OCI-LY3 (cell line): Measurements from ENCODE around the gene AMT.

Source experiments
- H2AFZ ChIP-seq: fragments of 200-600, 300-600 bp; shearing (Covaris generic); 2 replicates; pipeline ENCODE4 v1.6.0; 2014; ENCODE audit warnings: antibody characterized with exemption, low read depth, low read length
- H3K27ac ChIP-seq: fragments of 200-600, 300-600 bp; sonication (generic); 2 replicates; pipeline ENCODE4 v1.5.1; 2014; ENCODE audit warnings: mild to moderate bottlenecking, low read length, moderate library complexity, mixed read lengths
- H3K27me3 ChIP-seq: fragments of 200-600, 300-600 bp; sonication (generic); 2 replicates; pipeline ENCODE4 v1.6.1; 2014; ENCODE audit warnings: low read depth, low read length, mixed read lengths
- H3K36me3 ChIP-seq: fragments of 200-600, 300-600 bp; sonication (generic); replicated peaks from 2 replicates; pipeline ENCODE3; 2014; ENCODE audit warnings: low read depth, low read length, mixed read lengths
- H3K4me1 ChIP-seq: fragments of 300-600, 200-600 bp; sonication (generic); 2 replicates; pipeline ENCODE4 v1.6.1; 2014; ENCODE audit warnings: low read length, mixed read lengths
- H3K4me2 ChIP-seq: fragments of 200-600, 300-600 bp; sonication (generic); 2 replicates; pipeline ENCODE4 v1.6.1; 2014; ENCODE audit warnings: low read length, mixed read lengths
- H3K4me3 ChIP-seq: fragments of 300-600, 200-600 bp; sonication (generic); 2 replicates; pipeline ENCODE4 v1.5.1; 2014; ENCODE audit warnings: antibody characterized with exemption, mild to moderate bottlenecking, low read length, moderate library complexity
- H3K79me2 ChIP-seq: fragments of 300-600, 200-600 bp; shearing (Covaris generic); 2 replicates; pipeline ENCODE4 v1.6.1; 2014; ENCODE audit warnings: mild to moderate bottlenecking, low read length, mixed read lengths
- H3K9ac ChIP-seq: fragments of 300-600, 200-600 bp; shearing (Covaris generic); 2 replicates; pipeline ENCODE4 v1.6.0; 2014; ENCODE audit warnings: mild to moderate bottlenecking, low read length, moderate library complexity
- H3K9me3 ChIP-seq: fragments of 200-600, 300-600 bp; shearing (Covaris generic); 2 replicates; pipeline ENCODE4 v1.6.1; 2014; ENCODE audit warnings: low read length, mixed read lengths; ENCODE audit not compliant: insufficient read depth
- H4K20me1 ChIP-seq: fragments of 200-600, 300-600 bp; sonication (generic); 2 replicates; pipeline ENCODE4 v1.6.1; 2016; ENCODE audit warnings: low read length, mixed read lengths; ENCODE audit not compliant: insufficient read depth
- EZH2phosphoT487 ChIP-seq: fragments of 200-600 bp; shearing (Covaris generic); IDR thresholded peaks from 2 replicates; pipeline ENCODE4 v1.6.1; 2018; ENCODE audit warnings: antibody characterized with exemption, mixed run types, low read depth
- TF ChIP-seq, protein P1 (sequence below): fragments of 200-600, 300-600 bp; sonication (generic); IDR thresholded peaks from 2 replicates; pipeline ENCODE4 v1.5.1; 2014; ENCODE audit warnings: antibody characterized with exemption, low read length, low read depth

AMT gene

GRCh38 chr3:49414753-49415152, 7.5 kb downstream of the AMT start:
- Histone ChIP-seq H3K4me2 (no peak overlapping the region), H3K36me3 (peaks cover 7% of the 10 kb centered on the region), H3K9ac (no peak overlapping the region), H3K79me2 (peaks cover 35% of the 10 kb centered on the region), H3K4me3 (no peak overlapping the region), H3K9me3 (no peaks in the 10 kb centered on the region), H3K4me1 (peaks cover 24% of the 10 kb centered on the region), H4K20me1 (peaks cover 15% of the 10 kb centered on the region), H2AFZ (no peak overlapping the region), H3K27ac (no peak overlapping the region), H3K27me3 (no peaks in the 10 kb centered on the region)
- TF ChIP-seq, protein P1, sequence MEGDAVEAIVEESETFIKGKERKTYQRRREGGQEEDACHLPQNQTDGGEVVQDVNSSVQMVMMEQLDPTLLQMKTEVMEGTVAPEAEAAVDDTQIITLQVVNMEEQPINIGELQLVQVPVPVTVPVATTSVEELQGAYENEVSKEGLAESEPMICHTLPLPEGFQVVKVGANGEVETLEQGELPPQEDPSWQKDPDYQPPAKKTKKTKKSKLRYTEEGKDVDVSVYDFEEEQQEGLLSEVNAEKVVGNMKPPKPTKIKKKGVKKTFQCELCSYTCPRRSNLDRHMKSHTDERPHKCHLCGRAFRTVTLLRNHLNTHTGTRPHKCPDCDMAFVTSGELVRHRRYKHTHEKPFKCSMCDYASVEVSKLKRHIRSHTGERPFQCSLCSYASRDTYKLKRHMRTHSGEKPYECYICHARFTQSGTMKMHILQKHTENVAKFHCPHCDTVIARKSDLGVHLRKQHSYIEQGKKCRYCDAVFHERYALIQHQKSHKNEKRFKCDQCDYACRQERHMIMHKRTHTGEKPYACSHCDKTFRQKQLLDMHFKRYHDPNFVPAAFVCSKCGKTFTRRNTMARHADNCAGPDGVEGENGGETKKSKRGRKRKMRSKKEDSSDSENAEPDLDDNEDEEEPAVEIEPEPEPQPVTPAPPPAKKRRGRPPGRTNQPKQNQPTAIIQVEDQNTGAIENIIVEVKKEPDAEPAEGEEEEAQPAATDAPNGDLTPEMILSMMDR: no peak
- no peak for TF ChIP-seq EZH2phosphoT487

DNA sequence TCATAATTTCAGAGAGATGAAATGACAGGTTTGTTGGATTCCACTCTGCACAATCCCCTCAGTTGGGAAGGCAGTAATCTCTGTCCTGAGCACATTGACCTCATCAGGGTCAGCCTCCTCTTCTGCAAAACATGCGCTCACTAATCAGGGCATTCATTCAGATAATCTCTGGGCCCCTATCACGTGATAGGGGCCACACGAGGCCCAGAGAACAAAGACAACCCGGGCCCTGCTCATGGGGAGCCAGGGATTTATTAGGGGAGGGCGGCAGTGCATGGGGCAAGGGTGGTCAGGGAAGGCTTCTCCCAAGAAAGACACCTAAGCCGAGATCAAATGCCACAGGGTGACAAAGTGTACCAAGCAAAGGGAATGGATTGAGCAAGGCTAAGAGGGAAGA, 8.9 kb downstream of the AMT start:
- Histone ChIP-seq H3K9me3 (no peaks in the 10 kb centered on the region), H4K20me1 (peaks cover 29% of the 10 kb centered on the region), H3K27me3 (no peaks in the 10 kb centered on the region), H3K27ac (no peak overlapping the region), H3K9ac (peak overlapping the region; percentile 93; the same call in 1 of the 2 replicates), H3K4me3 (peak overlapping the region; percentile 87), H3K36me3 (peaks cover 7% of the 10 kb centered on the region), H3K4me2 (peak overlapping the region; percentile 96), H3K4me1 (peaks cover 30% of the 10 kb centered on the region), H3K79me2 (peaks cover 49% of the 10 kb centered on the region), H2AFZ (no peak overlapping the region)
- TF ChIP-seq, protein P1: no peak
- TF ChIP-seq EZH2phosphoT487: no peak

GRCh38 chr3:49412632-49413337, 9.5 kb downstream of the AMT start:
- peaks cover 55% of the 10 kb centered on the region for H3K79me2 ChIP-seq

GRCh38 chr3:49411968-49412631, 10.2 kb downstream of the AMT start, which contains the start of the genes RHOA and TCTA:
TSS of gene RHOA (minus strand) at chr3:49411976. CDS start at chr3:49375589, 36,387 bp downstream.
TSS of gene TCTA (plus strand) at chr3:49412423. CDS start at chr3:49412427, 4 bp downstream.
- peak within 1 kb of the TSS; percentile 69; the same call in 1 of the 2 replicates for H2AFZ ChIP-seq
- H3K36me3 ChIP-seq: peaks cover 7% of the 10 kb centered on the region
- TF ChIP-seq EZH2phosphoT487: no peak
- TF ChIP-seq, protein P1: no peak
- peak within 1 kb of the TSS; percentile 96 for H3K4me2 ChIP-seq
- peaks cover 30% of the 10 kb centered on the region for H3K4me1 ChIP-seq
- no peaks in the 10 kb centered on the region for H3K9me3 ChIP-seq
- H3K79me2 ChIP-seq: peaks cover 61% of the 10 kb centered on the region
- H3K27ac ChIP-seq: peak within 1 kb of the TSS; percentile 71
- peaks cover 41% of the 10 kb centered on the region for H4K20me1 ChIP-seq
- H3K9ac ChIP-seq: peak within 1 kb of the TSS; percentile 93
- no peaks in the 10 kb centered on the region for H3K27me3 ChIP-seq
- H3K4me3 ChIP-seq: peak within 1 kb of the TSS; percentile 87

More at GRCh38 chr3:49412632-49413337, 9.5 kb downstream of the AMT start:
- TF ChIP-seq, protein P1: no peak
- H3K27me3 ChIP-seq: no peaks in the 10 kb centered on the region
- no peaks in the 10 kb centered on the region for H3K9me3 ChIP-seq
- peak overlapping the region; percentile 96 for H3K4me2 ChIP-seq
- H2AFZ ChIP-seq: peak overlapping the region; percentile 69; the same call in 1 of the 2 replicates
- peak overlapping the region; percentile 87 for H3K4me3 ChIP-seq
- peak overlapping the region; percentile 71 for H3K27ac ChIP-seq
- peaks cover 7% of the 10 kb centered on the region for H3K36me3 ChIP-seq
- peak overlapping the region; percentile 93 for H3K9ac ChIP-seq
- peaks cover 34% of the 10 kb centered on the region for H4K20me1 ChIP-seq
- peaks cover 30% of the 10 kb centered on the region for H3K4me1 ChIP-seq
